Measurements from ENCODE around the gene KCNMB2. TPM values are rescaled to one million over a fixed set of nuclear protein-coding genes. Genes with fewer than 3 reads are reported as not detected.

The KCNMB2 gene
- total and polyA plus RNA-seq, 3 donors from 2014 or later = 2.6 TPM; not detected in 2

GRCh38 chr3:178593786-178594185, 57.5 kb downstream of the KCNMB2 start:
- no peaks in the 10 kb centered on the region for H3K4me1 ChIP-seq
- intact Hi-C loops (cut with DNase I; ENCODE audit: low total_unique reads) = no loop called here
- DNase-seq = no peak
- TF ChIP-seq POLR2A (IDR thresholded peaks at IDR 0.05) = no peak
- TF ChIP-seq, protein P1, sequence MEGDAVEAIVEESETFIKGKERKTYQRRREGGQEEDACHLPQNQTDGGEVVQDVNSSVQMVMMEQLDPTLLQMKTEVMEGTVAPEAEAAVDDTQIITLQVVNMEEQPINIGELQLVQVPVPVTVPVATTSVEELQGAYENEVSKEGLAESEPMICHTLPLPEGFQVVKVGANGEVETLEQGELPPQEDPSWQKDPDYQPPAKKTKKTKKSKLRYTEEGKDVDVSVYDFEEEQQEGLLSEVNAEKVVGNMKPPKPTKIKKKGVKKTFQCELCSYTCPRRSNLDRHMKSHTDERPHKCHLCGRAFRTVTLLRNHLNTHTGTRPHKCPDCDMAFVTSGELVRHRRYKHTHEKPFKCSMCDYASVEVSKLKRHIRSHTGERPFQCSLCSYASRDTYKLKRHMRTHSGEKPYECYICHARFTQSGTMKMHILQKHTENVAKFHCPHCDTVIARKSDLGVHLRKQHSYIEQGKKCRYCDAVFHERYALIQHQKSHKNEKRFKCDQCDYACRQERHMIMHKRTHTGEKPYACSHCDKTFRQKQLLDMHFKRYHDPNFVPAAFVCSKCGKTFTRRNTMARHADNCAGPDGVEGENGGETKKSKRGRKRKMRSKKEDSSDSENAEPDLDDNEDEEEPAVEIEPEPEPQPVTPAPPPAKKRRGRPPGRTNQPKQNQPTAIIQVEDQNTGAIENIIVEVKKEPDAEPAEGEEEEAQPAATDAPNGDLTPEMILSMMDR (IDR thresholded peaks at IDR 0.05) = no peak
- no peaks in the 10 kb centered on the region for H3K27me3 ChIP-seq
- no peak overlapping the region for H3K4me3 ChIP-seq
- 75 to 86% methylated on average over 1 of the region's 1 CpG for WGBS, 2 donors
- no peaks in the 10 kb centered on the region for H3K9me3 ChIP-seq
- no peaks in the 10 kb centered on the region for H3K36me3 ChIP-seq (ENCODE audit: low read depth, missing control alignments)
- H3K27ac ChIP-seq = no peak overlapping the region

- Histone ChIP-seq H3K4me3 (no peak overlapping the region), H3K4me1 (no peaks in the 10 kb centered on the region), H3K9me3 (no peaks in the 10 kb centered on the region), H3K27ac (no peak overlapping the region), H3K27me3 (no peaks in the 10 kb centered on the region), H3K36me3 (ENCODE audit: low read depth, missing control alignments) (no peaks in the 10 kb centered on the region)
- intact Hi-C loops (cut with DNase I; ENCODE audit: low total_unique reads) = no loop called here
- no peak for DNase-seq
- TF ChIP-seq, protein P1 (IDR thresholded peaks at IDR 0.05) = no peak
- TF ChIP-seq POLR2A (IDR thresholded peaks at IDR 0.05) = no peak
- WGBS, 2 donors = 56 to 71% methylated on average over 2 of the region's 2 CpGs
Observed at GRCh38 chr3:178597371-178597770, 61.1 kb downstream of the KCNMB2 start.

DNA sequence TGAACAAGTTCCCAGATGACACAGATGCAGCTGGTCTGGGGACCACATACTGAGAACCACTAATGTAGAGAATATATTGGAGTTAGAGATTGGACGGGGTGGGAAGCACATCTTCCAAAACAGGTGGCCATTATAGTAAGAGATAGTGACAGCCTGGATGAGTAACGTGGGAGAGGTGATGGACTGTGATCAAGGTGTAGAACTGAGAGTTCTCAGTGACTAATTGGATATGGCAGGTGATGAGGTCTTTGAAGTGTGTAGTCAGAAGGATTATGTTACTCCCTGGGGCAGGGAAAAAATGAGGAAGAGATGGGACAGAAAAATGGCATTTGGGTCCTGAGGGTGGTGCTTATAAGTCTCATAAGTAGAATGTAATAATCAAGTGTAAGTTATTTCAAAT, 66.6 kb downstream of the KCNMB2 start:
- Histone ChIP-seq H3K4me1 (no peaks in the 10 kb centered on the region), H3K27ac (no peak overlapping the region), H3K36me3 (ENCODE audit: low read depth, missing control alignments) (no peaks in the 10 kb centered on the region), H3K4me3 (no peak overlapping the region), H3K27me3 (no peaks in the 10 kb centered on the region), H3K9me3 (no peaks in the 10 kb centered on the region)
- DNase-seq = no peak
- TF ChIP-seq POLR2A (IDR thresholded peaks at IDR 0.05) = no peak
- TF ChIP-seq, protein P1 (IDR thresholded peaks at IDR 0.05) = no peak
- 46 to 79% methylated on average over 2 of the region's 2 CpGs for WGBS, 2 donors
- intact Hi-C loops (cut with DNase I; ENCODE audit: low total_unique reads) = no loop called here

- 74 to 93% methylated on average over 1 of the region's 1 CpG for WGBS, 2 donors
Observed at GRCh38 chr3:178603735-178604134, 67.5 kb downstream of the KCNMB2 start.

DNA sequence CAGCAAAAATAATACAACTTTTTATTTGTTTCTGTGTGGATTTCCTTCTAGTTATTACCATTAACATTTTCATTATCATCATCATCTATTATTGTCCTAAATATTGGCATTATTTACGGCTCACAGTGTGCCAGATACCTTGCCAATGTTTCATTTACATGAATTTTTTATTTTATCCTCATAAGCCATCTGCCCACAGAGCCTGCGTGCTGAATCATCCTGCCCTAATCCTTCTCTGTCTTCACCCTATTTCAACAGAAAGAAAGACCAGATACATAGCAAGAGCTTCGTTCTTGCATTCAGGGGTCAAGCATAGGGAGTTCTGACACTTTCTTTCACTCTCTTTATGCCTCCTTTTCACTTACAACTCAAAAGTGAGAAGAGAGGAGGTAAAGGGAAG, 82.0 kb downstream of the KCNMB2 start:
- DNase-seq = no peak
- intact Hi-C loops (cut with DNase I; ENCODE audit: low total_unique reads) = no loop called here
- TF ChIP-seq POLR2A (IDR thresholded peaks at IDR 0.05) = no peak
- TF ChIP-seq, protein P1 (IDR thresholded peaks at IDR 0.05) = no peak
- no peaks in the 10 kb centered on the region for H3K4me1 ChIP-seq
- 43 to 57% methylated on average over 3 of the region's 3 CpGs for WGBS, 2 donors
- no peak overlapping the region for H3K4me3 ChIP-seq
- no peaks in the 10 kb centered on the region for H3K36me3 ChIP-seq (ENCODE audit: low read depth, missing control alignments)
- H3K9me3 ChIP-seq = no peaks in the 10 kb centered on the region
- H3K27me3 ChIP-seq = no peaks in the 10 kb centered on the region
- H3K27ac ChIP-seq = no peak overlapping the region

More at GRCh38 chr3:178603735-178604134, 67.5 kb downstream of the KCNMB2 start:
- H3K4me1 ChIP-seq = no peaks in the 10 kb centered on the region
- intact Hi-C loops (cut with DNase I; ENCODE audit: low total_unique reads) = no loop called here
- TF ChIP-seq POLR2A (IDR thresholded peaks at IDR 0.05) = no peak
- TF ChIP-seq, protein P1 (IDR thresholded peaks at IDR 0.05) = no peak
- no peaks in the 10 kb centered on the region for H3K9me3 ChIP-seq
- H3K27me3 ChIP-seq = no peaks in the 10 kb centered on the region
- H3K4me3 ChIP-seq = no peak overlapping the region
- H3K36me3 ChIP-seq (ENCODE audit: low read depth, missing control alignments) = no peaks in the 10 kb centered on the region
- DNase-seq = no peak
- no peak overlapping the region for H3K27ac ChIP-seq
